ENCODE measurements around the gene NFKB2.

DNA sequence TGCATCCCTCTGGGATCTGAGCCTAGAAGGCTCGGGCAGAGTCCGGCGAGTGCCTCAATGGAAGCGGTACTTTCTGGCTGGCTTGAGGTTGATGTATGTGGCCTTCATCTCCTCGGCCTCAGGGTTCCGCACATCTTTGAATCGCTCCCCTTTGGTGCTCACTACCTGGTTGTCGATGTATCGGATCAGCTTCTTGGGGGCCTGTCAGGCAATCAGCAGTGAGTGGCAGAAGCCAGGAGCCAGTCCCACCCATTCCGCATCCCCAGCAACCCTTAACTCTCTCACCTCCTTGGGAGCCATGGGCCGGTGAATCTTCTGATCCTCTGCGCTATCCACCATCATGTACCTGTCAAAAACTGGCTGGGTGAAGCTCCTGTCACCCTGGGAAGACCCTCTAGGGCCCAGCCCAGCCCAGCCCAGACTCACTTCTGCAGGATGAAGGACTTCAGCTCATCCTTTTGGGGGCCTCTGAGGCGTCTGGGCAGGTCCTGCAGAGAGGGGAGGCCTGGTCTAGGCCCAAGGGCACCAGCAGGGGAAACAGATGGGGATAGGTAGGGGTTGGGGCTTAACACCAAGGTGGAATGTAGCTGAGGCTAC, 28.0 kb downstream of the NFKB2 start:
- TF ChIP-seq CTCF (IDR thresholded peaks at IDR 0.05) (no peak), POLR2A (IDR thresholded peaks at IDR 0.05) (no peak)
